EL (cell line): ENCODE results near the gene GRIN3A.
"Not testable (repeated sequence)": the region's sequence is repeated elsewhere in the genome, so short reads cannot be mapped to it uniquely, and the experiment has no call there.

Experiments
- DNase-seq: peaks from one replicate; pipeline ENCODE4 v3.0.0-alpha.2; 2016

Gene GRIN3A

DNA sequence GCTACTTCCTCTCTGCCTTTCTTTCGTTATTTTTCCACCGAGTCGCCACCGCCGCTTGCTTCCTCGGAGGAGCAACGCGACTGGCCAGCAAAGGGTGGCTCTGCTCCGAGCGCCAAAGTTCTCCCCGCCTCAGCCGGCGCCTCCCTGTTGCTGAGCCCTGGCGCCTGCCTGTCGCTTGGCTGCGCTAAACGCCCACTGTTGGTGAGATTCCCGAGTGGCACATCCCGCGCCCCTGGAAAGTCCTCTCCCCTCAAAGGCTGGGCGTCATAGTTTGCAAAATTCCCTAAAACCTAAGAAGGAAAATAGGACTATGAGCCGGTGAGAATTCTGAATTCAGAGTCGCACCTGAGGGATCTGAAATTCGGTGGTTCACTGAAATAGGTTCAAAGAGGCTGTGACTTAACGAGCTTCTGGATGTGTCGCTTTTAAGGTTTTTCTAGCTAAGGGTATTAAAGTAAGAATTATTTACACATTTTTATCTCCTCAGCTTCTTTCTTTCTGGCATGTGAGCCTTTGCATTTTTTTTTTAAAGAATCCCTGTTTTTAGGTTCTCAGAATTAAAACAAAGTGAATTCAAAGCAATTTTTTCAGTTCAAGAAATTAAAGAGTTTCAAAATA, at the start of gene GRIN3A:
GRIN3A (minus strand) TSS at position 82 of the 618 bp plus-strand sequence. CDS start 668 bp downstream, outside the sequence.
- DNase-seq: peak; percentile 1

DNA sequence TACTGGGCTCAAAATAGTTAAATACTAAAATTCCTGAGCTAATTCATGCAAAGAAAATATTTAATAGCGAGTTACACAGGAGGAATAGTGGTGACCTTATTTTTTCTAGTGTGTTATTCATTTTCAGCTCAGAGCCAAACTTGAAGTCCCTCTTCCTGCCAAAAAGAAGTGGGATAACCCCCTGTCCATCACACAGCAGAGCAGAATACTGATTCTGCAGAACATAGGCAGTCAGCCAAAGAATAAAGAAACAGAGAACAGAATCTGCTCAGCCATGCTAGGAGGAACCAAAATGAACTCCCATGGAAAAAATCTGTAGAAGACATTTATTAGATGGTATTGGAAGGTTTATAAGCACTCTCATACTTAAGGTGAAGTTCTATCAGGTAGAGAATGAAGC, 49.4 kb upstream of the GRIN3A start:
- no peak for DNase-seq

GRCh38 chr9:101778332-101778731, 39.9 kb upstream of the GRIN3A start:
- no peak for DNase-seq

DNA sequence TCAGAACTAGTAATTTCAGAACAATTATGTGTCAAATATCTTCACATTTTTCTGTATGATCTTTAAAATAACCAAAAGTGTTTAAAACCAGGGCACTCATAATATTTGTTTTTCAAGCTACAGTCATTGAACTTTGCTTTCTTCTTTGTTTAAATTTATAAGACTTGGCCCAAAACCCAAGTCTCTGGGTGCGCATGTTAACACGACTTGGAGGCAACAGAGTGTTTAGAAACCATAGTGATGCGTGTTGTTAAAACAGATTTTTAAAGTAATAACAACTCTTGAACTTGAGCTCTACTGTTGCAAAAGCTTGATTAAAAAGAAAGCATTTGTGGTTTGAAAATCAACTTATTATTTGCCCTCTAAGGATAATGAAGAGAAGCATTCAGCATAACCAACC, 26.0 kb upstream of the GRIN3A start:
- DNase-seq: no peak

- no peak for DNase-seq
Measured at GRCh38 chr9:101758304-101758930, 20.0 kb upstream of the GRIN3A start.

DNA sequence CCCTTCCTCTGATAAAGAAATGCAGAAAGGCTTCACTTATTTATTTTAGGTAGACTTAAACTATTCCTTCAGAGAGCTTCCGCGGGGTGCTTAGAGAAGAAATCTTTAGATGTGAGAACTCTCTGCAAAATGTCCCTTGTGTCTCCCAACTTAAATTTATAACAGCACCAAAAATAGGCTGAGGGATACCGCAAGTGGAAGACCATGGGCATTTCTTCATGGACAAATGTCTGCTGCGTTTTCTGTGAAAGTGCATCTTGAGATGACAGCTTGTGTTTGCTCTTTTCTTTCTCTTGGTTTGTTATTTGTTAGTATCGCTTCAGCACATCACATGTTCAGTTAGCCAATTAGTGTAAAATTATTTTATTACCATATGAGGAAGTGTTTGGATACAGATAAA, 15.3 kb upstream of the GRIN3A start:
- DNase-seq: no peak

DNA sequence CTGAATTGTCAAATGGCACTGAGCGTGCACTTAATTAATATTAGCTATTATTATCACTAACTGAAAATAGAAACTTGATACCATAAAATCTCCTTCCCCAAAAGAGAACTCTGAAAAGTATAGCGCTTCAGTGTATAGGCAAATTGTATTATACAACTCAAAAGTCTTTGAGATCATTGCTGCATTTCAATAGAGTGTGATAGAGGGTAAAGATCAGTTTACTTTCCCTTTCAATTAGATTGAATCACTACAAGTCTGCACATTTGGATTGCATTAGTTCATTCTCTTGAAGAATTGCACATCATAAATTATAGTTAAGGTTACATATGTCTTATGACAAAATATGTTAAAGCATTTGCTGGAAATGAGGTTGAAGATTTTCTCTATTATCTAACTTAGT, 13.4 kb upstream of the GRIN3A start:
- no peak for DNase-seq

GRCh38 chr9:101739311-101739710, 864 bp upstream of the GRIN3A start:
- no peak for DNase-seq

GRCh38 chr9:101737705-101738565, 512 bp downstream of the GRIN3A start:
- DNase-seq: peak; percentile 1

GRCh38 chr9:101737165-101737704, 1.2 kb downstream of the GRIN3A start:
- no peak for DNase-seq

DNA sequence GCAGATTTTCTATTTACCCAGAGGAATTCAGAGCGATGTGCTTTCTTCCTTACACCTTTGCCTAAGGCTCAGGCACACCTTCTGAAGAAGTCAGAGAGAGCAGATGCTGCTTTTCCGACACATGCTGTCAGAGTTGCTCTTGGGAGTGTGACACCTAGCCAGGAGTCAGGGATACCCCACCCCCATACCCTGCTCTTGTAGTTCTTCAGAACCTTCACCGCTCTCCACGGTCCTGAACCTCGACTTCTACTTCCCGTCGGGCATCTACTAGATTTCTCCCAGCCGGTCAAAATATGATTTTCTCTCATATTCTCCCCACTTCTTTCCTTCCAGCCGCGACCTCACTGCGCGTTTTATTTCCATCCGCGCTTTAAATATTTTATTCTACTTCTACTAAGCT, 1.7 kb downstream of the GRIN3A start:
- peak; percentile 2 for DNase-seq

DNA sequence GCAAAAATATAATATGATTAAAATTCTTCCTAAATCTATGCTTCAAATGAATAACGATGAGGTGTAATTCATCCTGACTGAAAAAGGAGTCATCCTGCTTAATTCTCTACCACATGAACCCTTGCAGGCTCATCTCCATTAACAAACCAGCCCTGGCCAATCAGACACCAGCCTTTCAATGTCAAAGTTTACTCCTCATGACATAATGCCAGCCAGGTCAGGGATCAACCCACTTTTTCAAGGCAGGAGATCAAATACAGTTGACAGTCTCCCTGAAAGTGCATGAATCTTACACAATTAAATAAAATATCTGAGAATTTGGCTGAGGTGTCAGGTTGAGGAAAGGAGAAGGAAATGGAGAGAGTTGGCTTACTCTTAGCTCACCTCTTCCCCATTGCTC, 7.0 kb downstream of the GRIN3A start:
- DNase-seq: no peak

- peak; percentile 14 for DNase-seq
Measured at GRCh38 chr9:101727612-101728524, 10.6 kb downstream of the GRIN3A start.

GRCh38 chr9:101724271-101724670, 14.2 kb downstream of the GRIN3A start:
- DNase-seq: not testable (repeated sequence)

DNA sequence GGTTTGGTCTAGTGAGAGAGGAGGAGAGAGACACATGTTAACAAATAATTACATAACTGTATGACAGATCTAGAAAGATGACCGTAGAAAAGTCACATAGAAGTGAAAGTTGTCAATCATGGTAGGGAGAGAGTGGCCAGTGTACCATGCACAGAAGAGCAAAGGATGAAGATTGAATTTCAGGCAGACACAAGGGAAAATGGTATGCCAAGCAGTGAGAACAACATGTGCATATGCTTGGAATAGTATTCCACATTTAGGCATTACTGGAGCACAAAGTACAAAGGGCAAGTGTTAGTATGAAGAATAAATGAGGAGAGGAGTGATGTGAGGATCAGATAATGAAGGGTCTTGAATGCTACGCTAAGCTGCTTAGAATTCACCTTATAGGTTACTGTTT, 20.3 kb downstream of the GRIN3A start:
- no peak for DNase-seq

DNA sequence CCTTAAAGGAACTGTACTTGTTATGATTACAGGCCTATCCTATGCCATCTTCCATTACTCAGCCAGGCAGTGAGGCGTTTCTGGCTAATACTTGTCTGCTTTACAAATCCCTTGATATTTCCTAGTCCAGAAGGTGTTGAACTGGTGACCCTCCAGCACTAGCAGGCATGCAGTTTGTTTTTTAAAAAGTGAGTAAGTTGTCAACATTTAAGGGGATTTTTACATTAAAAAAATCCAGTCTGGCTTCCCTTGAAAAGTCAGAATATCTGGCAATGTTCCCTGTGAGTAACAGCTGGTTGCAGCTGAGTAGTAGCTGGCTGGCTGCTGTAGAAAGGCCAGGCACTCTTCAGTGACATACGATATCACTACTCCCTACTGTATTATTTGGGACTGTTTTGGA, 21.8 kb downstream of the GRIN3A start:
- DNase-seq: no peak

- peak; percentile 16 for DNase-seq
Measured at GRCh38 chr9:101711330-101711941, 27.0 kb downstream of the GRIN3A start.

GRCh38 chr9:101708855-101709254, 29.6 kb downstream of the GRIN3A start:
- DNase-seq: no peak

DNA sequence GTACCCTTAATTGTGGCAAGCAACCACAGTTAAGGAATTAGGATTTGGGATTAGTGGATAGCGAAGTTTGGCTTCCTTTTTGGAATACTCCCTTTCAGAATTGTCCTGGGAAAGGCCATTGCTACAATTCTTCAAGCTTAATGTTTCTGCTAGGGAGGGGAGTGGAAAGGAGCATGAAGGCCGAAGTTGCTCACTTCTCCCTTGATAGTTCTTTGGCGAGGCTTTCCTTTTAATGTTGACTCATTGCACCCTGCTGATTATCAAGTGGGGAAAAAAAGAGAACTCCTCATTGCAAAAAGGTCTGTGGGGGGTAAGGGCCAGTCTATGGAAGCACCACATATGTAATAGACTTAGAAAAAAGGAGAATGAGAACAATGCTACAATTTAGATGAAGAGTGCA, 30.7 kb downstream of the GRIN3A start:
- DNase-seq: no peak

GRCh38 chr9:101706997-101707396, 31.4 kb downstream of the GRIN3A start:
- DNase-seq: no peak

- no peak for DNase-seq
Measured at GRCh38 chr9:101706261-101706798, 32.1 kb downstream of the GRIN3A start.
